H9 (cell line): ENCODE data around the gene LST1. TPM values are rescaled to one million over a fixed set of nuclear protein-coding genes. Genes with fewer than 3 reads are reported as not detected.

Experiments used
- DNase-seq: peaks from one replicate; pipeline ENCODE4 v3.0.0-alpha.2; 2017
- H2AFZ ChIP-seq: one replicate; pipeline ENCODE4 v1.6.1; 2013; ENCODE audit warnings: mild to moderate bottlenecking, low read length, control low read depth, moderate library complexity
- H2AK5ac ChIP-seq: 2 replicates; pipeline ENCODE4 v1.6.1; 2013; ENCODE audit warnings: low read length, control low read depth, mixed read lengths; ENCODE audit not compliant: insufficient read length
- H2BK120ac ChIP-seq: one replicate; pipeline ENCODE4 v1.6.1; 2013; ENCODE audit warnings: low read depth, mild to moderate bottlenecking, low read length, control low read depth, inconsistent platforms; ENCODE audit not compliant: poor library complexity, severe bottlenecking
- H2BK12ac ChIP-seq: 2 replicates; pipeline ENCODE4 v1.6.1; 2013; ENCODE audit warnings: low read length, control low read depth, mixed read lengths, low read depth; ENCODE audit not compliant: insufficient read length
- H2BK15ac ChIP-seq: 2 replicates; pipeline ENCODE4 v1.6.1; 2013; ENCODE audit warnings: low read depth, low read length, control low read depth
- H2BK20ac ChIP-seq: one replicate; pipeline ENCODE4 v1.6.1; 2013; ENCODE audit warnings: low read depth, mild to moderate bottlenecking, low read length, control low read depth, inconsistent platforms; ENCODE audit not compliant: poor library complexity, severe bottlenecking
- H2BK5ac ChIP-seq: 2 replicates; pipeline ENCODE4 v1.6.1; 2013; ENCODE audit warnings: low read length, control low read depth, mixed read lengths; ENCODE audit not compliant: insufficient read length
- H3K14ac ChIP-seq: 2 replicates; pipeline ENCODE4 v1.6.1; 2013; ENCODE audit warnings: low read length, control low read depth; ENCODE audit not compliant: insufficient read depth
- H3K18ac ChIP-seq: 2 replicates; pipeline ENCODE4 v1.6.1; 2013; ENCODE audit warnings: low read depth, mild to moderate bottlenecking, mixed read lengths, low read length, control low read depth; ENCODE audit not compliant: insufficient read length
- H3K23ac ChIP-seq: 2 replicates; pipeline ENCODE4 v1.6.1; 2013; ENCODE audit warnings: low read length, control low read depth, mixed read lengths, low read depth; ENCODE audit not compliant: insufficient read length
- H3K23me2 ChIP-seq: 2 replicates; pipeline ENCODE4 v1.6.1; 2013; ENCODE audit warnings: low read depth, mild to moderate bottlenecking, mixed read lengths, low read length, control low read depth; ENCODE audit not compliant: insufficient read length, poor library complexity, severe bottlenecking
- H3K27ac ChIP-seq: 2 replicates; pipeline ENCODE4 v1.5.1; 2013; ENCODE audit warnings: low read length, control low read depth, mixed read lengths, low read depth; ENCODE audit not compliant: insufficient read length
- H3K27me3 ChIP-seq: 2 replicates; pipeline ENCODE4 v1.6.1; 2013; ENCODE audit warnings: low read length, control low read depth, inconsistent platforms; ENCODE audit not compliant: insufficient read depth
- H3K4ac ChIP-seq: 2 replicates; pipeline ENCODE4 v1.6.1; 2013; ENCODE audit warnings: low read depth, mild to moderate bottlenecking, control low read depth, inconsistent platforms, low read length, moderate library complexity
- H3K4me1 ChIP-seq: 2 replicates; pipeline ENCODE4 v1.6.1; 2013; ENCODE audit warnings: low read length, control low read depth, inconsistent platforms; ENCODE audit not compliant: insufficient read depth
- H3K4me2 ChIP-seq: 2 replicates; pipeline ENCODE4 v1.6.1; 2013; ENCODE audit warnings: low read length, control low read depth, mixed read lengths; ENCODE audit not compliant: insufficient read length, insufficient read depth
- H3K56ac ChIP-seq: 2 replicates; pipeline ENCODE4 v1.6.1; 2013; ENCODE audit warnings: low read depth, mild to moderate bottlenecking, mixed read lengths, low read length, control low read depth; ENCODE audit not compliant: insufficient read length
- H3K79me1 ChIP-seq: 2 replicates; pipeline ENCODE4 v1.6.1; 2013; ENCODE audit warnings: low read depth, mild to moderate bottlenecking, moderate library complexity, low read length, control low read depth, inconsistent platforms; ENCODE audit not compliant: insufficient read depth, poor library complexity, severe bottlenecking
- H3K79me2 ChIP-seq: 2 replicates; pipeline ENCODE4 v1.6.1; 2013; ENCODE audit warnings: low read length, control low read depth, inconsistent platforms; ENCODE audit not compliant: insufficient read depth
- H3K9ac ChIP-seq: 2 replicates; pipeline ENCODE4 v1.6.1; 2013; ENCODE audit warnings: low read length, control low read depth, mixed read lengths; ENCODE audit not compliant: insufficient read length; ENCODE audit errors: extremely low read depth
- H3K9me3 ChIP-seq: one replicate; pipeline ENCODE4 v1.6.1; 2013; ENCODE audit warnings: low read depth, low read length, inconsistent platforms; ENCODE audit not compliant: control insufficient read depth
- H3T11ph ChIP-seq: one replicate; pipeline ENCODE4 v1.6.1; 2013; ENCODE audit warnings: mild to moderate bottlenecking, low read length, control low read depth, inconsistent platforms
- H4K20me1 ChIP-seq: one replicate; pipeline ENCODE4 v1.6.1; 2013; ENCODE audit not compliant: control insufficient read depth, insufficient read length, insufficient read depth
- H4K5ac ChIP-seq: 2 replicates; pipeline ENCODE4 v1.6.1; 2013; ENCODE audit warnings: low read depth, mild to moderate bottlenecking, mixed read lengths, low read length, control low read depth; ENCODE audit not compliant: insufficient read length
- H4K8ac ChIP-seq: replicated peaks from 2 replicates; pipeline ENCODE4 v1.6.1; 2013; ENCODE audit warnings: low read length, control low read depth, mixed read lengths, low read depth; ENCODE audit not compliant: insufficient read length
- H4K91ac ChIP-seq: 2 replicates; pipeline ENCODE4 v1.6.1; 2013; ENCODE audit warnings: low read depth, mild to moderate bottlenecking, moderate library complexity, mixed read lengths, low read length, control low read depth; ENCODE audit not compliant: insufficient read length
- H3K27ac Mint-ChIP-seq, 3 experiments: 2 replicates in 2 of 3; 3 replicates in 1 of 3; pipeline ENCODE4 v1.8.0; 2020 to 2021; ENCODE audit warnings: mixed read lengths in 3 of 3, mild to moderate bottlenecking in 1 of 3, moderate library complexity in 1 of 3
- H3K27me3 Mint-ChIP-seq: 2 replicates; pipeline ENCODE4 v1.8.0; 2021; ENCODE audit warnings: low read depth, mild to moderate bottlenecking, moderate library complexity, mixed read lengths
- H3K36me3 Mint-ChIP-seq, 3 experiments: 2 replicates in 2 of 3; 3 replicates in 1 of 3; pipeline ENCODE4 v1.8.0; 2020 to 2021; ENCODE audit warnings: low read depth in 3 of 3, mixed read lengths in 3 of 3; ENCODE audit not compliant: insufficient read depth in 1 of 3
- H3K4me1 Mint-ChIP-seq, 2 experiments: 2 replicates each; pipeline ENCODE4 v1.8.0; 2020; ENCODE audit warnings: mixed read lengths in 2 of 2
- H3K4me3 Mint-ChIP-seq, 2 experiments: 2 replicates in 1 of 2; 3 replicates in 1 of 2; pipeline ENCODE4 v1.8.0; 2020 to 2021; ENCODE audit warnings: mild to moderate bottlenecking in 2 of 2, mixed read lengths in 2 of 2, moderate library complexity in 1 of 2
- H3K9me3 Mint-ChIP-seq, 2 experiments: 2 replicates in 1 of 2; 3 replicates in 1 of 2; pipeline ENCODE4 v1.8.0; 2020; ENCODE audit warnings: mild to moderate bottlenecking in 2 of 2, mixed read lengths in 2 of 2, moderate library complexity in 1 of 2
- whole genome bisulfite sequencing: extraction: QIAGEN DNeasy Blood & Tissue Kit; methylation state at CpG from one replicate; pipeline ENCODE4 v1.1.7; 2013; ENCODE audit warnings: missing lambda C conversion rate, low lambda C conversion rate, mixed read lengths; ENCODE audit not compliant: insufficient read length; ENCODE audit errors: extremely low coverage; 5-methylcytosine and 5-hydroxymethylcytosine counted together
- total RNA-seq: library from RNA; stranded (reverse); gene quantifications from 2 replicates; pipeline ENCODE4 v1.2.1, GENCODE V29; 2021
- TF ChIP-seq, protein P1 (sequence below): fragments of 200-600 bp; sonication (generic); conservative IDR thresholded peaks from 3 replicates; pipeline ENCODE4 v1.8.0; 2021; ENCODE audit warnings: antibody characterized with exemption, mild to moderate bottlenecking

Gene LST1
- total RNA-seq, 1 experiment from 2014 or later: not detected

- DNase-seq: no peak
Measured at GRCh38 chr6:31630177-31630934, 44.3 kb downstream of the LST1 start.

More at GRCh38 chr6:31630177-31630934, 44.3 kb downstream of the LST1 start:
- Histone ChIP-seq H3K56ac (no peak overlapping the region), H3K23ac (no peak overlapping the region), H2AK5ac (no peak overlapping the region), H2BK15ac (no peak overlapping the region), H3T11ph (no peak overlapping the region), H4K20me1 (no peaks in the 10 kb centered on the region), H3K9ac (no peak overlapping the region), H4K5ac (no peak overlapping the region), H2AFZ (no peak overlapping the region), H3K18ac (no peak overlapping the region), H3K79me1 (peaks cover 3% of the 10 kb centered on the region), H3K4ac (no peak overlapping the region), H4K8ac (no peak overlapping the region), H3K9me3 (no peaks in the 10 kb centered on the region), H2BK120ac (no peak overlapping the region), H3K27ac (no peak overlapping the region), H3K27me3 (no peaks in the 10 kb centered on the region), H3K23me2 (no peaks in the 10 kb centered on the region), H3K4me1 (no peaks in the 10 kb centered on the region), H3K79me2 (no peaks in the 10 kb centered on the region), H2BK20ac (no peak overlapping the region), H2BK5ac (no peak overlapping the region), H2BK12ac (no peak overlapping the region), H4K91ac (no peak overlapping the region), H3K4me2 (no peak overlapping the region), H3K14ac (no peak overlapping the region)
- H3K27ac Mint-ChIP-seq: peak overlapping the region in 1 of 3 experiments; percentile 71; a peak in 2 of 7 replicates
- WGBS: no CpG with 5 or more reads among the region's 25 CpGs
- TF ChIP-seq, protein P1, sequence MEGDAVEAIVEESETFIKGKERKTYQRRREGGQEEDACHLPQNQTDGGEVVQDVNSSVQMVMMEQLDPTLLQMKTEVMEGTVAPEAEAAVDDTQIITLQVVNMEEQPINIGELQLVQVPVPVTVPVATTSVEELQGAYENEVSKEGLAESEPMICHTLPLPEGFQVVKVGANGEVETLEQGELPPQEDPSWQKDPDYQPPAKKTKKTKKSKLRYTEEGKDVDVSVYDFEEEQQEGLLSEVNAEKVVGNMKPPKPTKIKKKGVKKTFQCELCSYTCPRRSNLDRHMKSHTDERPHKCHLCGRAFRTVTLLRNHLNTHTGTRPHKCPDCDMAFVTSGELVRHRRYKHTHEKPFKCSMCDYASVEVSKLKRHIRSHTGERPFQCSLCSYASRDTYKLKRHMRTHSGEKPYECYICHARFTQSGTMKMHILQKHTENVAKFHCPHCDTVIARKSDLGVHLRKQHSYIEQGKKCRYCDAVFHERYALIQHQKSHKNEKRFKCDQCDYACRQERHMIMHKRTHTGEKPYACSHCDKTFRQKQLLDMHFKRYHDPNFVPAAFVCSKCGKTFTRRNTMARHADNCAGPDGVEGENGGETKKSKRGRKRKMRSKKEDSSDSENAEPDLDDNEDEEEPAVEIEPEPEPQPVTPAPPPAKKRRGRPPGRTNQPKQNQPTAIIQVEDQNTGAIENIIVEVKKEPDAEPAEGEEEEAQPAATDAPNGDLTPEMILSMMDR: no peak
- no peaks in the 10 kb centered on the region for H3K9me3 Mint-ChIP-seq
- H3K36me3 Mint-ChIP-seq: peaks cover 85 to 100% (median 100%) of the 10 kb centered on the region in 3 experiments
- peaks cover 0 to 3% of the 10 kb centered on the region in 2 experiments; a peak in 1 of 4 replicates for H3K4me1 Mint-ChIP-seq
- H3K4me3 Mint-ChIP-seq: no peak overlapping the region; a peak in 1 of 5 replicates
- no peaks in the 10 kb centered on the region; the same call in 1 of the 2 replicates for H3K27me3 Mint-ChIP-seq
